SK-N-SH treated with all-trans-retinoic acid at 6 μM for 48 hours (cell line): ENCODE results near the gene FER.

Experiments
- ARNTL ChIP-seq: fragments of 450-650 bp; formaldehyde crosslinking; IDR thresholded peaks from 2 replicates; pipeline ENCODE4 v1.5.0; 2020; ENCODE audit warnings: low read depth, mild to moderate bottlenecking, moderate library complexity, borderline replicate concordance
- ESRRG ChIP-seq: fragments of 250-450 bp; sonication (Bioruptor Pico); IDR thresholded peaks from 2 replicates; pipeline ENCODE4 v1.6.1; 2021; ENCODE audit warnings: mild to moderate bottlenecking
- ISL1 ChIP-seq: fragments of 250-450 bp; sonication (Bioruptor Pico); IDR thresholded peaks from 2 replicates; pipeline ENCODE4 v2.1.2; 2022; ENCODE audit warnings: mild to moderate bottlenecking, moderate library complexity
- RARB ChIP-seq: fragments of 250-450 bp; sonication (Bioruptor Pico); IDR thresholded peaks from 2 replicates; pipeline ENCODE4 v1.8.0; 2021; ENCODE audit warnings: mild to moderate bottlenecking, moderate library complexity
- TCF4 ChIP-seq: fragments of 250-450 bp; sonication (Bioruptor Pico); IDR thresholded peaks from 2 replicates; pipeline ENCODE4 v1.8.0; 2021; ENCODE audit warnings: mild to moderate bottlenecking, moderate library complexity, borderline replicate concordance
- ZFP3 ChIP-seq: fragments of 250-450 bp; sonication (Bioruptor Pico); IDR thresholded peaks from 2 replicates; pipeline ENCODE4 v1.5.0; 2020; ENCODE audit warnings: mild to moderate bottlenecking, moderate library complexity
- ZNF8 ChIP-seq: fragments of 450-650 bp; formaldehyde crosslinking; IDR thresholded peaks from 2 replicates; pipeline ENCODE4 v1.5.0; 2020; ENCODE audit warnings: mild to moderate bottlenecking, moderate library complexity
- TF ChIP-seq, protein P1 (sequence below): fragments of 250-450 bp; sonication (Bioruptor Pico); IDR thresholded peaks from 2 replicates; pipeline ENCODE4 v1.8.0; 2020; ENCODE audit warnings: mild to moderate bottlenecking, moderate library complexity, borderline replicate concordance

- TF ChIP-seq, protein P1, sequence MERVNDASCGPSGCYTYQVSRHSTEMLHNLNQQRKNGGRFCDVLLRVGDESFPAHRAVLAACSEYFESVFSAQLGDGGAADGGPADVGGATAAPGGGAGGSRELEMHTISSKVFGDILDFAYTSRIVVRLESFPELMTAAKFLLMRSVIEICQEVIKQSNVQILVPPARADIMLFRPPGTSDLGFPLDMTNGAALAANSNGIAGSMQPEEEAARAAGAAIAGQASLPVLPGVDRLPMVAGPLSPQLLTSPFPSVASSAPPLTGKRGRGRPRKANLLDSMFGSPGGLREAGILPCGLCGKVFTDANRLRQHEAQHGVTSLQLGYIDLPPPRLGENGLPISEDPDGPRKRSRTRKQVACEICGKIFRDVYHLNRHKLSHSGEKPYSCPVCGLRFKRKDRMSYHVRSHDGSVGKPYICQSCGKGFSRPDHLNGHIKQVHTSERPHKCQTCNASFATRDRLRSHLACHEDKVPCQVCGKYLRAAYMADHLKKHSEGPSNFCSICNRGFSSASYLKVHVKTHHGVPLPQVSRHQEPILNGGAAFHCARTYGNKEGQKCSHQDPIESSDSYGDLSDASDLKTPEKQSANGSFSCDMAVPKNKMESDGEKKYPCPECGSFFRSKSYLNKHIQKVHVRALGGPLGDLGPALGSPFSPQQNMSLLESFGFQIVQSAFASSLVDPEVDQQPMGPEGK (CRISPR knock-in tag) = no peak
- TF ChIP-seq ISL1 (CRISPR knock-in tag) (no peak), ZNF8 (no peak), ESRRG (CRISPR knock-in tag) (no peak), ARNTL (CRISPR knock-in tag) (no peak), TCF4 (CRISPR knock-in tag) (no peak), RARB (CRISPR knock-in tag) (no peak), ZFP3 (CRISPR knock-in tag) (no peak)
Observed at GRCh38 chr5:108997720-108998119, 250.0 kb downstream of the FER start.
